OCI-LY7 (cell line): ENCODE data around the gene TBXA2R. TPM values are rescaled to one million over a fixed set of nuclear protein-coding genes. Genes with fewer than 3 reads are reported as not detected.

Experiments
- BruUV-seq: library from RNA; stranded (reverse); fragments of 400-500 nt; replicated peaks from 2 replicates; lab custom pipeline; 2021; lab: Mats Ljungman, UMichigan
- CTCF ChIA-PET: fragments of 300-600 bp; sonication (Branson Sonifier 250); formaldehyde crosslinking; loops from one replicate; lab custom pipeline; 2022; ENCODE audit warnings: antibody characterized with exemption; ENCODE audit not compliant: unreplicated experiment; lab: Charles Lee
- POLR2A ChIA-PET: fragments of 300-600 bp; sonication (Branson Sonifier 250); formaldehyde crosslinking; loops from one replicate; lab custom pipeline; 2022; ENCODE audit warnings: antibody characterized with exemption; lab: Charles Lee
- DNase-seq: peaks from one replicate; pipeline ENCODE4 v3.0.0-alpha.2; 2015; ENCODE audit warnings: low spot score
- H2AFZ ChIP-seq: fragments of 200-600 bp; sonication (generic), shearing (Covaris generic); 2 replicates; pipeline ENCODE4 v1.6.1; 2014; ENCODE audit warnings: mild to moderate bottlenecking, antibody characterized with exemption, low read length, moderate library complexity
- H3K27ac ChIP-seq: fragments of 200-600 bp; sonication (generic); 2 replicates; pipeline ENCODE4 v1.5.1; 2014; ENCODE audit warnings: mixed run types, low read depth, mild to moderate bottlenecking, moderate library complexity, low read length, inconsistent platforms; ENCODE audit not compliant: poor library complexity, severe bottlenecking
- H3K36me3 ChIP-seq: fragments of 200-600 bp; sonication (generic); 2 replicates; pipeline ENCODE4 v1.6.1; 2014; ENCODE audit warnings: mild to moderate bottlenecking, antibody characterized with exemption, low read length, moderate library complexity, mixed read lengths; ENCODE audit not compliant: insufficient read depth
- H3K4me1 ChIP-seq: fragments of 200-600 bp; sonication (generic); 2 replicates; pipeline ENCODE4 v1.5.1; 2014; ENCODE audit warnings: mild to moderate bottlenecking, low read length; ENCODE audit not compliant: insufficient read depth, poor library complexity, severe bottlenecking
- H3K4me2 ChIP-seq: fragments of 200-600 bp; sonication (generic); 2 replicates; pipeline ENCODE4 v1.6.1; 2014; ENCODE audit warnings: mild to moderate bottlenecking, low read length
- H3K4me3 ChIP-seq: fragments of 200-600 bp; sonication (generic); 2 replicates; pipeline ENCODE4 v1.5.1; 2014; ENCODE audit warnings: mild to moderate bottlenecking, low read depth, low read length; ENCODE audit not compliant: poor library complexity, severe bottlenecking
- H3K79me2 ChIP-seq: fragments of 200-600 bp; sonication (generic); 2 replicates; pipeline ENCODE4 v1.6.1; 2016; ENCODE audit warnings: low read depth, mild to moderate bottlenecking, low read length, moderate library complexity, mixed read lengths; ENCODE audit not compliant: insufficient read depth
- H3K9me2 ChIP-seq: fragments of 200-600 bp; sonication (generic); 2 replicates; pipeline ENCODE4 v1.6.1; 2016; ENCODE audit warnings: mild to moderate bottlenecking, low read length, mixed read lengths; ENCODE audit not compliant: insufficient read depth
- H3K9me3 ChIP-seq: fragments of 200-600 bp; sonication (generic); 2 replicates; pipeline ENCODE4 v1.6.1; 2014; ENCODE audit warnings: mild to moderate bottlenecking, mixed run types, low read length, mixed read lengths
- H4K20me1 ChIP-seq: fragments of 200-600 bp; sonication (generic); 2 replicates; pipeline ENCODE4 v1.6.1; 2014; ENCODE audit warnings: mild to moderate bottlenecking, antibody characterized with exemption, low read length, moderate library complexity, mixed read lengths; ENCODE audit not compliant: insufficient read depth
- CTCF ChIP-seq: fragments of 200-600 bp; sonication (generic); conservative IDR thresholded peaks from 2 replicates; pipeline ENCODE4 v1.5.1; 2014; ENCODE audit warnings: mild to moderate bottlenecking, antibody characterized with exemption, low read length, moderate library complexity, mixed read lengths
- EZH2phosphoT487 ChIP-seq: fragments of 200-600 bp; sonication (generic); IDR thresholded peaks from 2 replicates; pipeline ENCODE4 v1.6.1; 2018; ENCODE audit warnings: low read depth, borderline replicate concordance, mild to moderate bottlenecking, mixed run types, antibody characterized with exemption, low read length, moderate library complexity, mixed read lengths
- intact Hi-C: fragments of 100-400 bp; cut with micrococcal nuclease; formaldehyde crosslinking; loops from one replicate; pipeline ENCODE4 v1.10.0; 2022; ENCODE audit not compliant: unreplicated experiment
- total RNA-seq, 2 experiments: library from RNA; depleted of rRNA in 1 of 2; stranded (reverse); fragments of >200 nt in 1 of 2; shearing (Covaris generic) in 1 of 2; gene quantifications; 2 replicates each; pipeline ENCODE4 v1.2.3, GENCODE V29; 2014 to 2022

TBXA2R gene
- total RNA-seq, 2 experiments from 2014 or later, result not detected

DNA sequence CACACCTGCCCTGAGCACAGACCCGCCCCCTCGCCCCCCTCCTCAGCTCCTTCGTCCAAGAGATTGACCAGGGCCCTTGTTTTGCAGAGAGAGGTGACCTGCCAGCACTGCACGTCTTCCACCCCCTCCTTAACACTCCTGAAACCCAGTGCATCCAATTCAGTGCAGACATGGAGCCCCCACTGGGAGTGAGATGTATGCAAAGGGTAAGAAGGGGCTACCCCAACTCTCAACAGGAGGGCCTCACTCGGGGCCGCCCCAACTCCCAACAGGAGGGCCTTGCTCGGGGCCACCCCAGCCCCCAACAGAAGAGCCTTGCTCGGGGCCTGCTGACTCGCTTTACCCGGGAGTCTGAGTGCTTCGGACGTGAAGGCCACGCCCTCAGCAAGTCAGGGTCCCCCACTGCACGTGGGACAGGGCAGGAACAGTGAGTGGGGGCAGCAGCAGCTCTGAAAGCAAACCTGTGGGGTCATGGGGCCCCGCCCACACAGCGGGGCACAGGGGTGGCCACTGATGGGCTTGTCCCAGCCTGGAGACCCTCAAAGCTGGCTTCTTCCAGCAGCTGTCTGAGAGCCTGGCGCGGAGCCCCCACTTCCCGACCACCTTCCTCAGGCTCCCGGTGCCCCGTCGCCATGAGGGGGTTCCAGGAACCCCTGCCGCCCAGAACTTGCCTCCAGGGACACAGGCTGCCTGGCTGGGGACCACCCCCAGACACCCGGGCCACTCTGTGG is 14.3 kb upstream of the TBXA2R start:
- BruUV-seq, result no TSS peak
- peaks cover 40% of the 10 kb centered on the region for H3K36me3 ChIP-seq
- POLR2A ChIA-PET, result no interaction called here

GRCh38 chr19:3620145-3620816 is 13.6 kb upstream of the TBXA2R start:
- Histone ChIP-seq H3K36me3 (peaks cover 40% of the 10 kb centered on the region), H3K79me2 (peaks cover 9% of the 10 kb centered on the region), H4K20me1 (0 out of 2 replicates have a peak, but pooled peaks cover 5% of the 10 kb centered on the region), H3K4me1 (peaks cover 7% of the 10 kb centered on the region), H2AFZ (no peak overlapping the region), H3K4me2 (no peak overlapping the region), H3K27ac (no peak overlapping the region), H3K9me2 (no peaks in the 10 kb centered on the region), H3K4me3 (no peak overlapping the region), H3K9me3 (no peaks in the 10 kb centered on the region)
- no peak for DNase-seq
- no peak for TF ChIP-seq CTCF
- TF ChIP-seq EZH2phosphoT487, result no peak
- intact Hi-C loops, result no loop called here
- no TSS peak for BruUV-seq
- CTCF ChIA-PET, result no interaction called here
- POLR2A ChIA-PET, result no interaction called here

More for the DNA sequence above, 14.3 kb upstream of the TBXA2R start:
- Histone ChIP-seq H3K9me3 (no peaks in the 10 kb centered on the region), H3K79me2 (peaks cover 16% of the 10 kb centered on the region), H2AFZ (no peak overlapping the region), H3K4me1 (peaks cover 13% of the 10 kb centered on the region), H3K9me2 (no peaks in the 10 kb centered on the region), H4K20me1 (0 out of 2 replicates have a peak, but pooled peaks cover 10% of the 10 kb centered on the region), H3K4me2 (no peak overlapping the region), H3K27ac (no peak overlapping the region), H3K4me3 (no peak overlapping the region)
- intact Hi-C loops, result no loop called here
- no peak for DNase-seq
- CTCF ChIA-PET, result no interaction called here
- TF ChIP-seq EZH2phosphoT487 (no peak), CTCF (no peak)

- intact Hi-C loops, result loop anchor here (5.0 kb wide), 1 partner anchor 72 kb away; no protein-coding TSS in a partner anchor
- no peaks in the 10 kb centered on the region for H3K9me3 ChIP-seq
- no peaks in the 10 kb centered on the region for H4K20me1 ChIP-seq
- no peak overlapping the region for H2AFZ ChIP-seq
- ChIA-PET POLR2A (no interaction called here), CTCF (no interaction called here)
- no peak overlapping the region for H3K4me2 ChIP-seq
- no peaks in the 10 kb centered on the region for H3K9me2 ChIP-seq
- TF ChIP-seq EZH2phosphoT487 (no peak), CTCF (no peak)
- peaks cover 3% of the 10 kb centered on the region; the same call in 1 of the 2 replicates for H3K79me2 ChIP-seq
- no peak overlapping the region for H3K4me3 ChIP-seq
- no TSS peak for BruUV-seq
- H3K27ac ChIP-seq, result no peak overlapping the region
- no peak for DNase-seq
- H3K4me1 ChIP-seq, result no peaks in the 10 kb centered on the region
- peaks cover 40% of the 10 kb centered on the region for H3K36me3 ChIP-seq
Measured at GRCh38 chr19:3619631-3620012, 12.9 kb upstream of the TBXA2R start.
